GM18526 (cell line): ENCODE data around the gene ZNF212.

ENCODE experiments used
- POLR2A ChIP-seq: IDR thresholded peaks from 3 replicates; pipeline ENCODE4 v1.6.1; 2011; ENCODE audit not compliant: insufficient read length; ENCODE audit errors: extremely low read depth

ZNF212 gene

DNA sequence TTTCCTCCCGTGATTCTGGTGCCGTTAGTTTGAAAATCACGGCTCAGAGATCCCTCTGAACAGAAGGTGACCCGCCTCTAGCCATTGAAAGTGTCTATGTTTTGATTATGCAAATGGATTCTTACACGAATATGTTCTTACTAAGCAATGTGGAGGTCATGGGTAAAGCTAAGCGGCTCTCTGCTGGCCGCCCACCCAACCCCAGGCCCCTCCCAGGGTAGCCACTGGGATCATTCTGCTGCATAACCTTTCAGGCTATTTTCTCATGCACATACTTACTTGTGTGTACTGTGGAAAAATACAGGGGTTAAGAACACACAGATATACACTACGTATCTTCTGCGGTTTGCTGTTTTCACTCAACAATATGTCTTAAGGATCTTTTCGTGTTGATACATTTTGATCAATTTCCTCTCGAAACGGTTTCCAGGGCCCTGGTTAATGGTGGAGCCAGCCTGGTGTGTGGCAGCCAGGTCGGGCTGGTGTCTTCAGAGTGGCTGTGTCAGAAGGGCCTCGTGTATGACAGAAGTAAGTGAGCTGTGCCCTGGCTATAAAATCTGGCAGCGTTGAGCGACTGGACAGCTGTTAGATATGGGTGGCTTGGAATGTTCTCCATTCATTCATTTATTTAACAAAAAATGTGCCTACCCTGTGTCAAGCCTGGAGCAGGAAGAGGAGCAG is 52.5 kb downstream of the ZNF212 start:
- TF ChIP-seq POLR2A: no peak

DNA sequence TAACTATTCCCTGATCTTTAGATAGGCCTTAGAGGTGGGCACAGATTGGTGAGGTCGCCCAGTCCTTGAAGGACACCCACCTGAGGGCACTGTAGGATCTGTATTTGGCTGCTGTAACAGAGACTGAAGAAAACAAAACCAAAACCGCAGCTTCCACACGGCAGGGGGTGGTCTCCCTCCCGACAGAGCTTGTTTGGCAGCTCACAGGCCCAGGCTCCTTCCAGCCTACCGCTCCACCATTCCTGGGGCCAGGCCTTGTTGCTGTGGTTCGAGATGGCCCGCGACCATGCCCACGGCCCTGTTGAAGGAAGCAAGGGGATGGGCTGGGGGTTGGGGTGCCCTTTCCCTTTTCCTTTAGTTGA is 53.0 kb downstream of the ZNF212 start:
- no peak for TF ChIP-seq POLR2A

DNA sequence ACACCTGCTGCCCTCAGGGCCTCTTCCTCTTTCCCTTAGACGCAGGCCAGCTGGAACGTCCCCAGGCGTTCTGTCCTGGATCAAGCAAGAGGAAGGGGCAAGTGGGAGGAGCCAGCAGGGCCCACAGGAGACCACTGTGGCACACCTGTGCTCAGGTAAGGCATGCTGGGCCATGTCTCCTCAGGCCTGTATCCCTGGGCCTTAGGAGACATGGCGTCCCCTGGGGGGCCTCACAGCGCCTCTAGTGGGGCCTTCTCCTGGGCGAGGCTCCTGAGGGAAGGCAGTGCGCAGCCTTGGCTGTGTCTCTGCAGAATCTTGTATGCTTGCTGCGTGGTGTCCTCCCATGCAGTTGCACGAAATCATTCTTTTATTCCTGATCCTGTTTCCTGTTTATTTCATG is 53.9 kb downstream of the ZNF212 start:
- TF ChIP-seq POLR2A: no peak

DNA sequence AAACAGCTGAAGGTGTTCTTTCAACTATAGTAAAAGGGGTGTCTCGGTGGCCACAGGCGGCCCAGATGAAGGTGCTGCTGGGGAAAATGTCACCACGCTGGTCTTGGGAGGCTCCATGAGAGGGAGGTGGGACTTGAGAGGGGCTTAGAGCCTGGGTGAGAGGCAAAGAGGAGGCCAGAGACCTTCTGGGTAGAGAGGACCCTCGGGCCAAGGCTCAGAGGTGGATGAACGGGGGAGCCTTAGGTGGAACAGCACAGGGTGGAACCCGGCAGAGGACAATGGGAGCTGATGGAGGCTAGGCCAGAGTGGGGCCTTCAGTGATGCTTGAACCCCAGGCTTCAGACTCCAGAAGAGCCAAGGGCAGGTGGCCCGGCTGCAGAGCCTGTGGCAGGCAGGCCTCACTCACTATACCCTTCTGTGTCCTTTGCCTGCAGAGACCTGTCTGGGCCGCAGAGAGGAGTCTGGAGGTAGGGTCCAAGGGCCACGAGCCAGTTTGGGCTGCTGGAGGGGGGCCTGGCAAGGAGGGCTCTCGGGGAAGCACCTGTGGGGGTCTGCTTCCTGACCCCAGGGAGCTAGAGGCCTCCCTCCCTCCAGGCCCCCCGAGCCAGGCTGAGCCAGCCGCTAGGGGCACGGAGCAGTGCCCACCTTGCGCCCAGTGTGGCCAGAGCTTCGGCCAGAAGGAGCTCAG is 54.6 kb downstream of the ZNF212 start:
- TF ChIP-seq POLR2A: no peak

DNA sequence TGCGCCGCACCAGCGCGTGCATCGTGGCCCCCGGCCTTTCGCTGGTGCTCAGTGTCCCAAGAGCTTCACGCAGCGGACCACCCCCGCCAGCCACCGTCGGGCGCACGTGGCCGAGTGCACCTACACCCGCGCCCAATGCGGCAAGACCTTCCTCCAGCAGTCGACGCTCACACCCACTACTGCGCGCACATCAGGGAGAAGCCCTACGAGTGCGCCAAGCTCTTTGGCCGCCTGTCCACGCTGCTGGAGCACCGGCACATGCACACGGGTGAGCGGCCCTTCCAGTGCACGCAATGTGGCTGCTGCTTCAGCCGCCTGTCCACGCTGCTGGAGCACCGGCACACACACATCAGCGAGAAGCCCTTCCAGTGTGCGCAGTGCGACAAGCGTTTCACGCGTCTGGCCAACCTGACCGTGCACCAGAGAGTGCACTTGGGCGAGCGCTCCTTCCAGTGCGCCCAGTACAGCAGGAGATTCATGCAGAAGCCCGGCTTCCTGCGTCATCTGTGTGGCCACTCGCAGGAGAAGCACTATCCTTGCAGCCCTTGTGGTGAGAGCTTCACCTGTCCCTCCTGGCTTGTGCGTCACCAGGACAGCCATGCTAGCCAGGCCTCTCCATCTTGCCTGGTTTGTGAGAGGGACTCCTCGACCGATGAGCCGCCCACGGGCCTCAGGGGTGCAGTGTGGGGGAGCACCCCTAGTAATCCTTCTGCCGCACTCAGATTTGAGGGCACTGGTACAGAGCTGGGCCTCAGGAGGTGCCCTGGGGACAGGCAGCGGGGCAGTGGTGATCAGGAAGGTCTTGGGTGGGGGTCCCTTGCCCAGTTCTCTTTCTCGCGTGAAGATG is 55.4 kb downstream of the ZNF212 start:
- no peak for TF ChIP-seq POLR2A

DNA sequence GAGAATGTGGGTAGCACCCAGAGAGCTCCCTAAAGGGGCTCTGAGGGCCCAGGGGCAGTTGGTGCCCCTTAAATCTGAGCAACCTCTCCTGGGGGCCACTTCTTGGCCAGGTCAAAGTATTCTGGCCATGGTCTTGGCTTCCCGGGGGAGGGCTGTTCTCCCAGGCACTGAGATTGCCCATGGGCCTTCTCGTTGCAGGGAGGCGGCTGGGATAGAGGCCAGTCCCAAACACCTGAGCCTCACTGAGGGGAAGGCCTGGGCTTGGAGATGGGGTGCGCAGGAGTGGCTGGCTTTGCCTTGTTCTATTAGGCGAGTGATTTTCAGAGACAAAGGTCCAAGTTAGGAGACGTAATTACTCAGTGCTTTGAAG is 56.0 kb downstream of the ZNF212 start:
- TF ChIP-seq POLR2A: no peak

DNA sequence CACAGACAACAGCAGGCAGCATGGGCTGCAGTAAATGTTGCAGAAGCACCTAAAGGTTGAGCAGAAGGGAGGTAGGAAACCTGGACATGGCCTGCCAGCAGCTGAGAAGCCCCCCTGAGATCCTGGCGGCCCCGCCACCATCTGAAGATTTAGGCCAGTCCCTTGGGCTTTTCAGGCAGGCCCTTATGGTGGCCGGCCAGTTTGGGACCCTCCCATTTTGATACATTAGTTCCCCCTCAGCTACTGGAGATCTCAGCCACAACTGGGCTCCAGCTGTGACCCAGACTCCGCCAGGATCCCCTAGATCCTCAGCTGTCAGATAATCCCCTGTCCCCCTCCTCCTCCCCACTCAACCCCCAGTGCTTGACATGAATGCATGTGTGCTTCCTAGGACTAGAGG is 56.9 kb downstream of the ZNF212 start:
- no peak for TF ChIP-seq POLR2A

DNA sequence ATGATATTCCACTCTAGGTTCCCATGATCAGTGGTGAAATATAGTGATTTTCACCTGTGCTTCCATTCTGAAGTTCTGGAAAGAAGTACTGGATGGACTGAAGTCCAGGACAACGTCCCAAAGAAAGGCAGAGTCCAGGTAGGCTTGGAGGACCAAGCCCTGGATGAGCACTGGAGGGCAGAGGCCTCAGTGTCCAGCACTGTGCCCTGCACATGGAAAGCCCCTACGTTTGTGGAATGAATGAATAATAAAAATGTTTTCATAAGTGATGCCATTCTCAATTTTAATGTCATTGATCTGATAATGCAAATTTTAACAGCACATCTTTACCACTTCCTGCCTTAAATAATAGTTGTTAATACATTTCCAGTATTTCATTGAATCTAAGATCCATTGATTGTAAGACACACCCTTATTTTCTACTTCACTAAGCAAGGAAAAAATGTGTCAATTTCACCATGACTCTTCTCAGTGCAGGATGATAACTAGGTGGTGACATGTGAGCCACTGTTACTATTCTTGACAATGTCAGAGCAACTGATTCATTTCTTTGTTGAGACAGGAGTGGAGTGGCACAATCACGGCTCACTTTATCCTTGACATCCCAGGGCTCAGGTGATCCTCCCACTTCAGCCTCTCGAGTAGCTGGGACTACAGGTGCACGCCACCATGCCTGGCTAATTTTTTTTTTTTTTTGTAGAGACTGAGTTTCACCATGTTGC is 57.7 kb downstream of the ZNF212 start:
- no peak for TF ChIP-seq POLR2A

DNA sequence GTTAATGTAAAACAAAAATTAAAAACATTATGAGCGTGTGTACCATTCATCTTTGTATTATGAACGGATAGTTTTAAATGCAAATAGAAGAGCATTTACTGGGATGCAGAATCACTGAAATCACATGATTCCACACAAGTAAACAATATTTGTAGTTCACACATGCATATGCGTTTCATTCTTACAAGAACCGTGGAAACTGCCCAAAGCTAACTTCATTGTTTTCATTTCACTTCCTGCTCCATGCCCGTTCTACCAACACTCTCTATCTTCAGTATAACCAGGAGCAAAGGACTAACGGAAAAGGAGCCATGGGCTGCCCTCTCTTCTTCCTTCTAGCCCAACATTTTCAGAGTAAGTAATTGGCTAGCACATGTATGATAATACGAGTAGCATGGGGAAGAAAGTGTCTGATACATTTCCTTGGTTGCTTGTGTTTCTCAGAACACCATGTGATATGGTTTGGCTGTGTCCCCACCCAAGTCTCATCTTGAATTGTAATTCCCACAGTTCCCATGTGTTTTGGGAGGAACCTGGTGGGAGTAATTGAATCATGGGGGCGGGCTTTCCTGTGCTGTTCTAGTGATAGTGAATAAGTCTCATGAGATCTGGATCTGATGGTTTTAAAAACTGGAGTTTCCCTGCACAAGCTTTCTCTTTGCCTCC is 61.3 kb downstream of the ZNF212 start:
- TF ChIP-seq POLR2A: no peak

DNA sequence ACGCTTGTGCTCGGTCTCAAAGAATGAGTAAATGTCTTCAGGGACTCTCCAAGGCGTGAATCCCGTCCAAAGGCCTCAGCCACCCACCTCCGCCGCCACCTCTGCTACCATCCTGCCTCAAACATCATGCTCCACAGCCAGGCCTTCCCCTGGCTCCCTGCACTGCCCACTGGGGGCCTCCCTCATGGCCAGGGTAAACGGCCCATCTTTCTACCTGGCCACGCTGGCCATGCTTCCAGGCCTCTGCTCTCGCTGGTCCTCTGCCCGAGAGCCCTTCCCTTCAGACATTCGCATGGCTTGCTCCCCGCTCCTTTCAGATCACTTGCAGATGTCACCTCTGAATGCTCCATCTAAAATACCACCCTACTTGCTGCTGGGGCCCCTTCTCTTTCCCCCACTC is 62.8 kb downstream of the ZNF212 start:
- TF ChIP-seq POLR2A: no peak

DNA sequence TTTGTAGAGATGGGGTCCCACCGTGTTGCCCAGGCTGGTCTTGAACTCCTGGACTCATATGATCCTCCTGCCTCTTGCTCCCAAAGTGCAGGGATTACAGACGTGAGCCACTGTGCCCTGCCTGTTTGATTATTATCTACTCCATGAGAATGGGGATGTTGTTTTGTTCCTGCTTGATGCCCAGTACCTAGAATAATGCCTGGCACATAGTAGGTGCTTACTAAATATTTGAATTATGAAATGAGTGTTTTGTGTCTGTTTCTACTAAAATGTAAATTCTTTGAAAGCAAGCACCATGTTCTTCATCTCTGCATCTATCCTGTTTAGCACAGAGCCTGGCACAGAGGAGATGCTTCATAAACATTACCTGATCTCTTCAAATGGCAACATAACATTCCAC is 63.4 kb downstream of the ZNF212 start:
- no peak for TF ChIP-seq POLR2A

DNA sequence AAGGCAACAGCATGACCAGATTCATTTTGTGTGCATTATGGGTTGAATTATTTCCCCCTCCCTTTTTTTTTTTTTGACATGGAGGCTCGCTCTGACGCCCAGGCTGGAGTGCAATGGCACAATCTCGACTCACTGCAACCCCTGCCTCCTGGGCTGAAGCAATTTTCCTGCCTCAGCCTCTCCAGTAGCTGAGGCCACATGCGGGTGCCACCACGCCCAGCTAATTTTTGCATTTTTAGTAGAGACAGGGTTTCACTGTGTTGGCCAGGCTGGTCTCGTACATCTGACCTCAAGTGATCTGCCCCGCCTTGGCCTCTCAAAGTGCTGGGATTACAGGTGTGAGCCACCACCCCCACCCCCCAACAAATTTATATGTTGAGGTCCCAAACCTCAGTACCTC is 64.6 kb downstream of the ZNF212 start:
- no peak for TF ChIP-seq POLR2A
